IPS DF 4.7 (cell line): ENCODE measurements around the gene TMCO4.
"Not testable (repeated sequence)": the region's sequence is repeated elsewhere in the genome, so short reads cannot be mapped to it uniquely, and the experiment has no call there.

Experiments
- DNase-seq: peaks from one replicate; pipeline ENCODE4 v3.0.0-alpha.2; 2013; ENCODE audit warnings: low spot score; ENCODE audit errors: extremely low read depth

The TMCO4 gene

DNA sequence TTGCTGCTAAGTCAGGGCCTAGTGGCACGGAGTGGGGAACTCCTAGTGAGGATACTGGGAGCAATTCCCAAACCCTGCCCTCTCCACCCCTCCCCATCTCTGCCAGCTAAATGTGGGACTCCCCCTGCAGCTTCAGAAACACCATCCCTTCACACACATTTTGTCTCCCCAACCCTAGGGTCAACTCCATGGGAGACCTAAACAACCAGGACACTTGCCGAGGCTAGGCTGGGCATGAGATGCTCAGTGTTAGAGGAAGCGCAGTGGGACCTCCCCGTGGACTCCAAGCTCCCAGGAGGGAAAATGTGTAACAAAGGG is 13.9 kb upstream of the TMCO4 start:
- DNase-seq, result no peak

GRCh38 chr1:19812875-19813642 is 13.3 kb upstream of the TMCO4 start:
- no peak for DNase-seq

DNA sequence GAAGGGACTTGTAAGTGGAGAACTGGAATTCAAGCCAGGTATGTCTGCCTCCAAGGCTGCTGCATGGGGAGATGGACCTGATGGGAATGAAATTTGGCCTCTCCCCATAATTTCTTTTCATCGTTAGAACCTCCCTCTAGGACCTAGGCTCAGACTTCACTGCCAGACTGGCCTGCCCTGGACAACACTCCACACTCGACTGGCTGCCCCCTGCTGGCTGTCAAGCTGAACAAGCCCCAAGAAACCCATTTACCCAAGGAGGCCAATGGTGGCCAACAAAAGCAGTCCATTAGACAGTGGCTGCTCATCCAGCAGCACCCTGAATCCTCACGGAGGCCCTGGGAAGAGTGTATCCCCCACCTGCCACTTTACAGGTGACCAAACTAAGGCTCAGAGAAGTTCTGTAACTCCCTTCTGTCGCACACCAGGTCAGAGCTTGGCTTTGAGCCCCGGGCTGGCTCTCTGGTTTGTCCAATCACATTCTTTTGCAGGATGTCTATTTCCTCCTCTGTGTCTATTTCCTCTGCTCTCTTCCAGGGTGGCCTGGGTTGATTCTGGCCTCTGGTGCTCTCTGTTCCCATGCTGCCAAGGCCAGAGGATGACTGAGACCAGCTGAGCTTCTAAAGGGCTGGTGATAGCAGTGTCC is 11.6 kb upstream of the TMCO4 start:
- no peak for DNase-seq

- no peak for DNase-seq
These were observed 9.5 kb upstream of the TMCO4 start for GRCh38 chr1:19809044-19809750.

DNA sequence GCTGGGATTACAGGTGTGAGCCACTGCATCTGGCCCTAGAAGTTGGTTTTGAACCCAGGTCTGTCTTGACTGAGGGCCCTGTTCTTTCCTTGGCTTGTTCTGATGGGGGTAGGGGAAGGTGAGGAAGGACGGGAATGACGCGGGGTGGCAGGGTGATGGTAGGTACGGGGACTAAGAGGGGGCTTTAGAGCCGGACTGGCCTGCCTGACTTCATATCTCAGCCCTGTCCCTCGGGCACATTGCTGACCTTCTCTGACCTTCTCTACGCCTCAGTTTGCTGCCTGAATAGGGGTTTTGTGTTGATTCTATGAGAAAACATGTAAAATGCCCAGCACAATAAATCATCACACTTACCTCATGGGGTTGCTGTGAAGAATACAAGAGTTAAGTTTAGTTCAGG is 8.6 kb upstream of the TMCO4 start:
- no peak for DNase-seq

- no peak for DNase-seq
These were observed 5.1 kb upstream of the TMCO4 start for GRCh38 chr1:19804831-19805251.

GRCh38 chr1:19802269-19802668 is 2.6 kb upstream of the TMCO4 start:
- no peak for DNase-seq

DNA sequence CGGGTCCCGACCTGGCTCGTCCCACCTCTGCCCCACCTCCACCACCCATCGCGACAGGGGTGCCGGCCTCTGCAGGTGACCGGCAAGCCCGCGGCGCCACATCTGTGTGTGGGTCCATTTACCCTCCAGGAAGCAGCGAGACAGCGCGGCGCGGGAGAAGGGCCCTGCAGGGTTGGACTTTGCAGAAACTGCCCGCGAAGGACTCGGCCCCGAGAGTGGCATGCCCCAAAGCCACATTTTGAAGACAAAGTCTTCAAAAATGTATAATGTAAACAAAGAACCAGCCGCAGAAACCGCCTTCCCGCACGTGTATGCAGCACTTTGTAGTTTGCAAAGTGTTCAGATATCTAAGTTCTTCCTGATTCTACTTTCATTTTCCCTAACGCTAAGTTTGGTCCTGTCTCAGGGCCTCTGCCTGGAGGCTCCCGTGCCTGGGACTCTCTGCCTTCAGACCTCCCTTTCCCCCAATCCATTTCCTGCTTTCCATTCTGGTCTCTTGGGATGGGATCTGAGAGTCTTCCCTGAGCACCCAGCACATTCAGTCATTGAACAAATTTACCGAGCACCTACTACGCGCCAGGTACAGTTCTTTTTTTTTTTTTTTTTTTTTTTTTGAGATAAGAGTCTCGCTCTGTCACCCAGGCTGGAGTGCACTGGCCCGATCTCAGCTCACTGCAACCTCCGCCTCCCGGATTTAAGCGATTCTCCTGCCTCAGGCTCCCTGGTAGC is 524 bp upstream of the TMCO4 start:
- DNase-seq, result no peak

DNA sequence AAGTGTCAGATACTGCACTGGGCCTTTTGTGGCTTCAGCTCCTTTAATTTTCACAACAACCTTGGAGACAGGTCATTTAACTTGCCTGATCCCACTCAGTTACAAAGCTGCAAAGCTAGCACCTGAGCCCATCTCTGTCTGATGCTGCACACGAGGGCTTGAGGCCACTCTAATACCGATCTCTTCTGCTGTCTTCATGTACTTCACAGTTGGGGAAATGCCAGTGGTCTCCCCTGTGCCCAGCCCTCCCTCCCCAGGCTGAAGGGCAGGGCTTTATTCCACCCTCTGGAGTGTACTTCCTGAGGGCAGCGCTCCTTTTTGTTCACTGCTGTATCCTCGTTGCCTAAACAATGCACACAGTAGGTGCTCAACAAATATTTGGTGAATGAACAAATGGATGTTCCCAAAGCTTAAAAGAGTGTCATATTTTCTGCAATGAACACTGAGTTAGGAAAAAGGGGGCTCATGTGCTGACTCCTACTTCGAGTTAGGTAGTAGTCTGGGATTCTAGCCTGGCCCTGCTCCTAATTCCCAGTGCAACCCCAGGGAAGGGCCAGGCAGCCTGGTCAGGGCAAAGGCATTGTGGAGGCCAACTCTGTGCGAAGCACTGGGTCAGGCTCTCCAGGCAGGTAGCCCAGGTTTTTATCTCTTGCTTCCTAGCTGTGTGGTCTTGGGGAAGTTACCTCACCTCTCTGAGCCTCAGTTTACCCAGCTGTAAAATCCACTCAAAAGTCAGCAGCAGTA is 1.1 kb downstream of the TMCO4 start:
- no peak for DNase-seq

GRCh38 chr1:19797827-19798226 is 1.9 kb downstream of the TMCO4 start:
- no peak for DNase-seq

DNA sequence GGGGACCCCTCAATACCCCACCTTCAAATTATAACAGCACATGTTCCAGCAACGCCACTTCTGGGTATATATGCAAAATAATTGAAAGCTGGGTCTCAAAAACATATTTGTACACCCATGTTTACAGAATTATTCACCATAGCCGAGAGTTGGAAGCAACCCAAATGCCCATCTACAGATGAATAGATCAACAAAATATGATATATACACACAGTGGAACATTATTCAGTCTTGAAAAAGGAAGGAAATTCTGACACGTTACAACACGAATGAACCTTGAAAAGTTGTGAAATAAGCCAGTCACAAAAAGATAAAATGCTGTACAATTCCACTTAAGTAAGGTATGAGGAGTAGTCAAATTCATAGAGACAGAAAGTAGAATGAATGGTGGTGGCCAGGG is 5.1 kb downstream of the TMCO4 start:
- DNase-seq, result no peak

- DNase-seq, result no peak
These were observed 6.2 kb downstream of the TMCO4 start for GRCh38 chr1:19793360-19794046.

- DNase-seq, result no peak
These were observed 7.3 kb downstream of the TMCO4 start for GRCh38 chr1:19792237-19793002.

- not testable (repeated sequence) for DNase-seq
These were observed 9.4 kb downstream of the TMCO4 start for GRCh38 chr1:19790061-19790975.

- DNase-seq, result no peak
These were observed 12.7 kb downstream of the TMCO4 start for GRCh38 chr1:19786988-19787423.

DNA sequence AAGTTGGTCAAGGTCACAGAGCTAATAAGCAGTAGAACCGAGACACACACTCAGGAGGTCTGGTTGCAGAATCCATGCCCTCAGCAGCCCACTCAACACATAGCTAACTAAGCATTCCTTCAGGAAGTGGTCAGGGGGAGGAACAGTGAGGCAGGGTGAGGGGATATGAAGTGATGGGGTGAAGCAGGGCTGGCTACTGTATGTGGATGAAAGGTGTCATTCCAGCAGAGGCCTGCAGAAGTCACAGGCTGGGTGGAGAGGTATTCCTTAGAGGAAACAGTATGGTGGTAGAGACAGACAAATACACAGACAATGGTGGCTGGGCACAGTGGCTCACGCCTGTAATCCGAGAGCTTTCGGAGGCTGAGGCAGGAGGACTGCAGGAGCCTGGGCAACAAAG is 14.1 kb downstream of the TMCO4 start:
- DNase-seq, result no peak

- no peak for DNase-seq
These were observed 19.3 kb downstream of the TMCO4 start for GRCh38 chr1:19780267-19780877.

DNA sequence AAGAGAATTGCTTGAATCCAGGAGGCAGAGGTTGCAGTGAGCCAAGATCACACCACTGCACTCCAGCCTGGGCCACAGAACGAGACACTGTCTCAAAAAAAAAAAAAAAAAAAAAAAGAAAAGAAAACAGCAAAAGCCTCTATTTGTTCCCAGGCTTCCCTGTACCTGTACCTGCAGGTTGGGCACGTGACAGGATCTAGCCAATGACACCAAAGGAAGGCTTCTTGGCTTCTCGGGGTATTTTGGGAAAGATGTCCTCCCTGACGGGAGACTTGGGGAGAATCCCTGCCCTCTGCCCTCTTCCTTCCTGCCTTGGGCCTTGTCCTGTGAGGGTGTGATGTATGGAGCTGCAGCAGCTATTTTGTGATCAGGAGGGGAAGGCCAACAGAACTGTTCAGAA is 22.8 kb downstream of the TMCO4 start:
- no peak for DNase-seq
